Testis (tissue), 3 donors: ENCODE measurements around the gene MAOB. TPM values are rescaled to one million over a fixed set of nuclear protein-coding genes. Genes with fewer than 3 reads are reported as not detected.

Experiments
- DNase-seq: peaks from one replicate; pipeline ENCODE4 v3.0.0-alpha.2; 2019
- H3K27ac ChIP-seq, 2 donors: fragments of 200-600 bp; sonication (generic); one replicate each; pipeline ENCODE4 v1.5.1; 2019
- H3K27me3 ChIP-seq: fragments of 200-600 bp; sonication (generic); one replicate; pipeline ENCODE4 v1.5.1; 2019
- H3K36me3 ChIP-seq: fragments of 200-600 bp; sonication (generic); one replicate; pipeline ENCODE4 v1.5.1; 2017; ENCODE audit warnings: low read depth; ENCODE audit errors: missing control alignments
- H3K4me1 ChIP-seq: fragments of 200-600 bp; sonication (generic); one replicate; pipeline ENCODE4 v1.5.1; 2019
- H3K4me3 ChIP-seq, 2 donors: fragments of 200-600 bp; sonication (generic); one replicate each; pipeline ENCODE4 v1.5.1; 2017 to 2019
- H3K9me3 ChIP-seq: fragments of 200-600 bp; sonication (generic); one replicate; pipeline ENCODE4 v1.5.1; 2017
- POLR2A ChIP-seq: fragments of 450-650 bp; IDR thresholded peaks from one replicate; pipeline ENCODE4 v1.6.1; 2017; ENCODE audit warnings: antibody characterized with exemption, mild to moderate bottlenecking, moderate library complexity
- WGBS, 2 donors: methylation state at CpG; one replicate each; pipeline ENCODE4 v1.1.5; 2018; 5-methylcytosine and 5-hydroxymethylcytosine counted together
- intact Hi-C: fragments of 100-400 bp; cut with DNase I; formaldehyde crosslinking; loops from one replicate; pipeline ENCODE4 v1.15.1; 2023; ENCODE audit warnings: low total_unique reads
- polyA plus RNA-seq: library from polyadenylated mRNA; stranded (reverse); fragments of 350-450 nt; fragmentation: Illumina TruSeq; extraction: RNeasy Lipid Tissue Mini Kit (QIAGEN cat#74804); gene quantifications from one replicate; pipeline ENCODE4 v1.2.3, GENCODE V29; 2014; ENCODE audit warnings: low read depth, low replicate concordance; ENCODE audit not compliant: insufficient read depth
- total RNA-seq, 2 donors: library from RNA; depleted of rRNA; stranded (reverse); fragments of >200 nt; gene quantifications; one replicate each; pipeline ENCODE4 v1.2.3, GENCODE V29; 2016
- TF ChIP-seq, protein P1 (sequence below), 3 experiments: fragments of 450-650 bp in 2 of 3; fragments of 200-600 bp in 1 of 3; sonication (generic) in 1 of 3; IDR thresholded peaks; one replicate each; pipeline ENCODE4 v1.5.1; 2016 to 2019; ENCODE audit warnings: antibody characterized with exemption in 3 of 3, mild to moderate bottlenecking in 2 of 3, moderate library complexity in 1 of 3

Gene MAOB
- total and polyA plus RNA-seq, 3 donors from 2014 or later = 9.2 to 32.8 (median 12.8) TPM

- no peak for DNase-seq
- Histone ChIP-seq H3K9me3 (no peaks in the 10 kb centered on the region), H3K27me3 (no peaks in the 10 kb centered on the region), H3K4me3 (no peak overlapping the region), H3K4me1 (no peaks in the 10 kb centered on the region), H3K36me3 (no peaks in the 10 kb centered on the region), H3K27ac (no peak overlapping the region)
- TF ChIP-seq POLR2A = no peak
- TF ChIP-seq, protein P1, sequence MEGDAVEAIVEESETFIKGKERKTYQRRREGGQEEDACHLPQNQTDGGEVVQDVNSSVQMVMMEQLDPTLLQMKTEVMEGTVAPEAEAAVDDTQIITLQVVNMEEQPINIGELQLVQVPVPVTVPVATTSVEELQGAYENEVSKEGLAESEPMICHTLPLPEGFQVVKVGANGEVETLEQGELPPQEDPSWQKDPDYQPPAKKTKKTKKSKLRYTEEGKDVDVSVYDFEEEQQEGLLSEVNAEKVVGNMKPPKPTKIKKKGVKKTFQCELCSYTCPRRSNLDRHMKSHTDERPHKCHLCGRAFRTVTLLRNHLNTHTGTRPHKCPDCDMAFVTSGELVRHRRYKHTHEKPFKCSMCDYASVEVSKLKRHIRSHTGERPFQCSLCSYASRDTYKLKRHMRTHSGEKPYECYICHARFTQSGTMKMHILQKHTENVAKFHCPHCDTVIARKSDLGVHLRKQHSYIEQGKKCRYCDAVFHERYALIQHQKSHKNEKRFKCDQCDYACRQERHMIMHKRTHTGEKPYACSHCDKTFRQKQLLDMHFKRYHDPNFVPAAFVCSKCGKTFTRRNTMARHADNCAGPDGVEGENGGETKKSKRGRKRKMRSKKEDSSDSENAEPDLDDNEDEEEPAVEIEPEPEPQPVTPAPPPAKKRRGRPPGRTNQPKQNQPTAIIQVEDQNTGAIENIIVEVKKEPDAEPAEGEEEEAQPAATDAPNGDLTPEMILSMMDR (IDR thresholded peaks at IDR 0.05) = no peak
- 82 to 84% methylated on average over 3 of the region's 3 CpGs for WGBS, 2 donors
- intact Hi-C loops = no loop called here
Measured at GRCh38 chrX:43870758-43871419, 11.4 kb downstream of the MAOB start.

DNA sequence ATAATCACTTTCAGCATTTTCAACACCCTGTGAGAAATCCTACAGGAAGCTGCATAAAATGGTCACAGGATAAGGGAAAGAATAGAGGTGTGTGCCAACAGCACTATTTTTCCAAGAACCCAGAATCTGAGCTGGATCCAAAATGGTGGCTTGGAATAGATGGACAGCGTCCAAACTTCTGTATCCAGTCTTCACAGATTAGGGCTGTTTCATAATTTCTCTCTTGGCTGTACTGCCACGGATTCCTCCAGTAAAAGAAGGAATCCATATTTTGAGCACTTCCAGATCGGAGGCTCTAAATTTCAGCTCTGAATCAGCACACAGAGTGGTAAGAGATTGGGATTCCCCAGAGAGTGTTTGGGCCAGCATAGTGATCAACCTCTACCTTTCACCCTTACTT is 12.2 kb downstream of the MAOB start:
- Histone ChIP-seq H3K27ac (no peak overlapping the region), H3K4me1 (no peaks in the 10 kb centered on the region), H3K9me3 (no peaks in the 10 kb centered on the region), H3K36me3 (no peaks in the 10 kb centered on the region), H3K4me3 (no peak overlapping the region), H3K27me3 (no peaks in the 10 kb centered on the region)
- intact Hi-C loops = no loop called here
- TF ChIP-seq POLR2A = no peak
- TF ChIP-seq, protein P1 (IDR thresholded peaks at IDR 0.05) = no peak
- 66% methylated on average over 3 of the region's 3 CpGs; no CpG with 5 or more reads in 1 of the 2 donors for WGBS, 2 donors
- no peak for DNase-seq

DNA sequence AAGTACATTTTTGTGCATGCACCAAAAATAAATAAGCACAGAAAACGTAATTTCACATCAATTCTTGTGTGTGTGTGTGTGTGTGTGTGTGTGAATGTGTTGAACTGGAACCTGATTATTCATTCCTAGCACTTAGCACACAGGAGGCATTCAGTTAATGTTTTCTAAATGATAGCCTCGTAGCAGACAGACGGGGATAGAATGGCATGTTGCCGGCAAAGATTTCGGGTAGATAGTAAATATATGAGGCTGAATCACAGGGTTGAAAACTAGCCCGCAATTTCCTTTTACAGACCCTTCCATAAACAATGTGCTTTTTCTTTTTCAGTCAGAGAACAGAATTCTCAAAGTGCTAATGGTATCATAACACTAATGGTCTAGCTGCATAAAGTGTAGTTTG is 13.5 kb downstream of the MAOB start:
- Histone ChIP-seq H3K4me3 (no peak overlapping the region), H3K27me3 (no peaks in the 10 kb centered on the region), H3K4me1 (no peaks in the 10 kb centered on the region), H3K27ac (no peak overlapping the region), H3K36me3 (no peaks in the 10 kb centered on the region), H3K9me3 (no peaks in the 10 kb centered on the region)
- intact Hi-C loops = no loop called here
- no peak for DNase-seq
- 42 to 65% methylated on average over 6 of the region's 6 CpGs for WGBS, 2 donors
- TF ChIP-seq, protein P1 (IDR thresholded peaks at IDR 0.05) = no peak
- no peak for TF ChIP-seq POLR2A

DNA sequence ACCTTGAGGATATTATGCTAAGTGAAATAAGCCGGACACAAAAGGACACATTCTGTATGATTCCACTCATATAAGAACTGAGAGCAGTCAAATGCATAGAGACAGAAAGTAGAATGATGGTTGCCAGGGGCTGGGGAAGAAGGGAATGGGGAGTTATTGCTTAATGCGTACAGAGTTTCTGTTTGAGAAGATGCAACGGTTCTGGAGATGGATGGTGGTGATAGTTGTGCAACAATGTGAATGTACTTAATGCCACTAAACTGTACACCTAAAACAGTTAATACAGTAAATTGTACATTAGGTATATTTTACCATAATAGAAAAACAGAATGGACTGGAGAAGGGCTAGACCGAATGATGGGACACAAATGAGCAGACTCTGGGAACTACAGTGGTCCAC is 15.8 kb downstream of the MAOB start:
- no peak for DNase-seq
- H3K9me3 ChIP-seq = no peaks in the 10 kb centered on the region
- TF ChIP-seq, protein P1 (IDR thresholded peaks at IDR 0.05) = no peak
- TF ChIP-seq POLR2A = no peak
- no peak overlapping the region for H3K4me3 ChIP-seq
- intact Hi-C loops = no loop called here
- H3K27me3 ChIP-seq = no peaks in the 10 kb centered on the region
- H3K36me3 ChIP-seq = no peaks in the 10 kb centered on the region
- H3K4me1 ChIP-seq = no peaks in the 10 kb centered on the region
- 93 to 100% methylated on average over 3 to 4 of the region's 4 CpGs for WGBS, 2 donors
- no peak overlapping the region for H3K27ac ChIP-seq

- Histone ChIP-seq H3K4me1 (no peaks in the 10 kb centered on the region), H3K9me3 (no peaks in the 10 kb centered on the region), H3K27ac (no peak overlapping the region), H3K36me3 (no peaks in the 10 kb centered on the region), H3K4me3 (no peak overlapping the region), H3K27me3 (no peaks in the 10 kb centered on the region)
- TF ChIP-seq POLR2A = no peak
- TF ChIP-seq, protein P1 (IDR thresholded peaks at IDR 0.05) = no peak
- 89 to 96% methylated on average over 5 of the region's 5 CpGs for WGBS, 2 donors
- DNase-seq = no peak
- intact Hi-C loops = no loop called here
Measured at GRCh38 chrX:43865791-43866190, 16.5 kb downstream of the MAOB start.
